ENCODE measurements around the gene COA1. TPM values are rescaled to one million over a fixed set of nuclear protein-coding genes. Genes with fewer than 3 reads are reported as not detected.

COA1 gene
- total RNA-seq, 2 donors from 2014 or later: 104 to 144 TPM

- peak overlapping the region; percentile 24 for H3K27ac Mint-ChIP-seq
- WGBS, 2 experiments (ENCODE audit: insufficient coverage in 1 of 2, insufficient read length in 1 of 2): 85 to 98% methylated on average over 3 to 5 of the region's 5 CpGs
- no peak for DNase-seq
Measured at GRCh38 chr7:43621729-43622448, 107.4 kb downstream of the COA1 start.

DNA sequence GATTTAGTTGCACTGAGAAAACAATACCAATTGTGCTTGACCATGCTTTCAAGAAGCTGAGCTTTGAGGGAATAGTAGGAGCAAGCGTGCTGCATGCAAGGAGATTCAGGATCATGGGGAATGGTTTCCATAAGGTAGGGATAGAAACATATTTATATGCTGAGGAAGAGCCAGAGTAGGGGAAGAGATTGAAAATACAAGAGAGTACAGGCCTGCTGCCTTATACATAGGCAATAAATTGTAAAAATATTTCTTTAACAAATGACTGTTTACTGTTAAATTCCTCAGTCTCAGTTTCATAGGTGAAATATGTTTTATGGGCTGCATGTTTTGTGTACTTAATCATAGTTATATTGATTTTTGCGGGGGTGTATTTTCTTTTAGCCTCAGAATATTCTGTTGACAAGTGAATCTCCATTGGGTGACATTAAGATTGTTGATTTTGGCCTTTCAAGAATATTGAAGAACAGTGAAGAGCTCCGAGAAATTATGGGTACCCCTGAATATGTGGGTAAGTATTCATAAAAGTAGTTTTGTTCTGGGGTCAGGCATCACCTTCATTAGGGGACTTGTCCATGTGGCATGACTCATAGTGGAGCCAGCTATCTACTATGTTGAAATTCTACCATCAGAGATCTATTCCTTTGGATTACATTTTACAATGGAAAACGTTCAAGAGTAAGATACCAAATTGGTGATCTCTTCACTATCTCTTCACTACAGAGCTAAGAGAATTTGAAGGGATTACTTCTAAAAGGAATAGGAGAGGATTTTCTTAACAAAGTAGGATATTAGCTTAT, 109.9 kb downstream of the COA1 start:
- H3K36me3 Mint-ChIP-seq (ENCODE audit: low read depth): peaks cover 29% of the 10 kb centered on the region

More at GRCh38 chr7:43621729-43622448, 107.4 kb downstream of the COA1 start:
- no peaks in the 10 kb centered on the region for H3K9me3 Mint-ChIP-seq
- no peak overlapping the region for H3K9ac ChIP-seq (ENCODE audit: extremely low read depth, low read length, poor library complexity, severe bottlenecking)
- H3K4me3 Mint-ChIP-seq: no peak overlapping the region
- peaks cover 27% of the 10 kb centered on the region for H3K36me3 Mint-ChIP-seq (ENCODE audit: low read depth)
- H3K9me3 ChIP-seq (ENCODE audit: control insufficient read depth, low read length): no peaks in the 10 kb centered on the region
- no peak overlapping the region for H3K27ac ChIP-seq (ENCODE audit: low read depth, low read length)
- no peak for TF ChIP-seq CTCF (conservative IDR thresholded peaks at IDR 0.05)
- H3K4me1 Mint-ChIP-seq: peaks cover 7% of the 10 kb centered on the region
- H3K4me1 ChIP-seq (ENCODE audit: control insufficient read depth, insufficient read depth, low read length): peaks cover 12% of the 10 kb centered on the region
- peaks cover 41% of the 10 kb centered on the region for H3K36me3 ChIP-seq (ENCODE audit: control insufficient read depth, insufficient read depth, low read length)
- H3K27me3 Mint-ChIP-seq (ENCODE audit: insufficient read depth): no peaks in the 10 kb centered on the region
- no peaks in the 10 kb centered on the region for H3K27me3 ChIP-seq (ENCODE audit: control insufficient read depth, insufficient read depth, low read length, poor library complexity, severe bottlenecking)
- no peak overlapping the region for H3K4me3 ChIP-seq (ENCODE audit: low read length)

GRCh38 chr7:43618073-43618472, 111.2 kb downstream of the COA1 start:
- no peak overlapping the region for H3K9ac ChIP-seq (ENCODE audit: extremely low read depth, low read length, poor library complexity, severe bottlenecking)
- no peak overlapping the region for H3K27ac Mint-ChIP-seq
- H3K36me3 Mint-ChIP-seq (ENCODE audit: low read depth): peaks cover 20% of the 10 kb centered on the region
- DNase-seq: no peak
- no peak overlapping the region for H3K4me3 Mint-ChIP-seq
- H3K27ac ChIP-seq (ENCODE audit: low read depth, low read length): no peak overlapping the region
- H3K36me3 ChIP-seq (ENCODE audit: control insufficient read depth, insufficient read depth, low read length): peaks cover 17% of the 10 kb centered on the region
- no peak overlapping the region for H3K4me3 ChIP-seq (ENCODE audit: low read length)
- peaks cover 12% of the 10 kb centered on the region for H3K4me1 ChIP-seq (ENCODE audit: control insufficient read depth, insufficient read depth, low read length)
- H3K27me3 ChIP-seq (ENCODE audit: control insufficient read depth, insufficient read depth, low read length, poor library complexity, severe bottlenecking): no peaks in the 10 kb centered on the region
- WGBS, 2 experiments (ENCODE audit: insufficient coverage in 1 of 2, insufficient read length in 1 of 2): 52 to 59% methylated on average over 4 of the region's 4 CpGs
- H3K27me3 Mint-ChIP-seq (ENCODE audit: insufficient read depth): no peaks in the 10 kb centered on the region
- peaks cover 4% of the 10 kb centered on the region for H3K4me1 Mint-ChIP-seq
- no peaks in the 10 kb centered on the region for H3K9me3 Mint-ChIP-seq
- TF ChIP-seq CTCF (conservative IDR thresholded peaks at IDR 0.05): no peak
- H3K9me3 ChIP-seq (ENCODE audit: control insufficient read depth, low read length): no peaks in the 10 kb centered on the region

More for the DNA sequence above, 109.9 kb downstream of the COA1 start:
- H3K27me3 Mint-ChIP-seq (ENCODE audit: insufficient read depth): no peaks in the 10 kb centered on the region
- DNase-seq: no peak
- 72 to 93% methylated on average over 2 to 4 of the region's 4 CpGs for WGBS, 2 experiments (ENCODE audit: insufficient coverage in 1 of 2, insufficient read length in 1 of 2)
- peaks cover 12% of the 10 kb centered on the region for H3K4me1 ChIP-seq (ENCODE audit: control insufficient read depth, insufficient read depth, low read length)
- H3K9me3 Mint-ChIP-seq: no peaks in the 10 kb centered on the region
- no peak for TF ChIP-seq CTCF (conservative IDR thresholded peaks at IDR 0.05)
- peaks cover 28% of the 10 kb centered on the region for H3K36me3 ChIP-seq (ENCODE audit: control insufficient read depth, insufficient read depth, low read length)
- H3K4me3 ChIP-seq (ENCODE audit: low read length): no peak overlapping the region
- no peaks in the 10 kb centered on the region for H3K27me3 ChIP-seq (ENCODE audit: control insufficient read depth, insufficient read depth, low read length, poor library complexity, severe bottlenecking)
- H3K27ac Mint-ChIP-seq: no peak overlapping the region
- H3K4me3 Mint-ChIP-seq: no peak overlapping the region
- H3K27ac ChIP-seq (ENCODE audit: low read depth, low read length): no peak overlapping the region
- peaks cover 4% of the 10 kb centered on the region for H3K4me1 Mint-ChIP-seq
- no peaks in the 10 kb centered on the region for H3K9me3 ChIP-seq (ENCODE audit: control insufficient read depth, low read length)
- H3K9ac ChIP-seq (ENCODE audit: extremely low read depth, low read length, poor library complexity, severe bottlenecking): no peak overlapping the region
